HAP-1 (cell line): ENCODE results near the gene SPRTN.

Source experiments
- DNase-seq, 2 experiments: peaks; one replicate each; pipeline ENCODE4 v3.0.0-alpha.2; 2016 to 2020; ENCODE audit warnings: low spot score in 2 of 2
- H3K27me3 ChIP-seq: fragments of 250-450 bp; sonication (Bioruptor Pico); 2 replicates; pipeline ENCODE4 v1.5.1; 2020; ENCODE audit warnings: low read depth, mild to moderate bottlenecking, moderate library complexity
- H3K36me3 ChIP-seq: fragments of 250-450 bp; sonication (Bioruptor Pico); replicated peaks from 2 replicates; pipeline ENCODE4 v1.5.1; 2020; ENCODE audit warnings: mild to moderate bottlenecking
- H3K4me1 ChIP-seq: fragments of 250-450 bp; sonication (Bioruptor Pico); 2 replicates; pipeline ENCODE4 v1.5.1; 2020; ENCODE audit warnings: mild to moderate bottlenecking
- H3K4me3 ChIP-seq: fragments of 250-450 bp; sonication (Bioruptor Pico); 2 replicates; pipeline ENCODE4 v1.5.1; 2020; ENCODE audit warnings: mild to moderate bottlenecking, moderate library complexity
- H3K9me3 ChIP-seq: fragments of 250-450 bp; sonication (Bioruptor Pico); 2 replicates; pipeline ENCODE4 v1.5.1; 2020; ENCODE audit warnings: mild to moderate bottlenecking, moderate library complexity
- in situ Hi-C: fragments of 300-500 bp; cut with MboI; formaldehyde crosslinking; loops from 3 replicates; pipeline ENCODE4 v1.14.3; 2020; ENCODE audit warnings: low sequenced_read_pairs, inconsistent platforms, mixed read lengths

SPRTN gene

GRCh38 chr1:231395076-231395997, 57.2 kb downstream of the SPRTN start:
- H3K4me1 ChIP-seq, result peaks cover 10% of the 10 kb centered on the region
- H3K27me3 ChIP-seq, result no peaks in the 10 kb centered on the region
- in situ Hi-C loops, result no loop called here
- DNase-seq, result no peak
- no peak overlapping the region for H3K4me3 ChIP-seq
- no peaks in the 10 kb centered on the region for H3K36me3 ChIP-seq
- H3K9me3 ChIP-seq, result no peaks in the 10 kb centered on the region

- no peaks in the 10 kb centered on the region for H3K9me3 ChIP-seq
- no peaks in the 10 kb centered on the region for H3K27me3 ChIP-seq
- in situ Hi-C loops, result no loop called here
- H3K4me1 ChIP-seq, result peaks cover 10% of the 10 kb centered on the region
- no peak overlapping the region for H3K4me3 ChIP-seq
- no peak for DNase-seq
- H3K36me3 ChIP-seq, result no peaks in the 10 kb centered on the region
Measured at GRCh38 chr1:231395998-231396390, 57.9 kb downstream of the SPRTN start.

- H3K9me3 ChIP-seq, result no peaks in the 10 kb centered on the region
- H3K4me3 ChIP-seq, result no peak overlapping the region
- in situ Hi-C loops, result no loop called here
- no peaks in the 10 kb centered on the region for H3K27me3 ChIP-seq
- no peaks in the 10 kb centered on the region for H3K36me3 ChIP-seq
- no peak for DNase-seq
- H3K4me1 ChIP-seq, result peaks cover 10% of the 10 kb centered on the region
Measured at GRCh38 chr1:231396643-231397042, 58.5 kb downstream of the SPRTN start.

- no peaks in the 10 kb centered on the region for H3K27me3 ChIP-seq
- no peak for DNase-seq
- no peak overlapping the region for H3K4me3 ChIP-seq
- H3K36me3 ChIP-seq, result no peaks in the 10 kb centered on the region
- H3K9me3 ChIP-seq, result no peaks in the 10 kb centered on the region
- in situ Hi-C loops, result no loop called here
- H3K4me1 ChIP-seq, result peaks cover 10% of the 10 kb centered on the region
Measured at GRCh38 chr1:231397886-231398671, 60.0 kb downstream of the SPRTN start.

- Histone ChIP-seq H3K36me3 (no peaks in the 10 kb centered on the region), H3K9me3 (no peaks in the 10 kb centered on the region), H3K4me1 (no peaks in the 10 kb centered on the region), H3K4me3 (no peak overlapping the region), H3K27me3 (no peaks in the 10 kb centered on the region)
- in situ Hi-C loops, result no loop called here
- no peak for DNase-seq
Measured at GRCh38 chr1:231401478-231401877, 63.4 kb downstream of the SPRTN start.

GRCh38 chr1:231404318-231404717, 66.2 kb downstream of the SPRTN start:
- H3K4me1 ChIP-seq, result no peaks in the 10 kb centered on the region
- no peaks in the 10 kb centered on the region for H3K27me3 ChIP-seq
- DNase-seq, result no peak
- H3K36me3 ChIP-seq, result no peaks in the 10 kb centered on the region
- no peaks in the 10 kb centered on the region for H3K9me3 ChIP-seq
- H3K4me3 ChIP-seq, result no peak overlapping the region
- in situ Hi-C loops, result no loop called here
